DOHH2 (cell line): ENCODE results near the gene FAM76B.

ENCODE experiments used
- H3F3A ChIP-seq: fragments of 200-600 bp; sonication (generic), shearing (Covaris generic); 2 replicates; pipeline ENCODE4 v1.6.0; 2016; ENCODE audit warnings: antibody characterized with exemption, mild to moderate bottlenecking; ENCODE audit not compliant: control insufficient read depth, insufficient read depth
- H3K27ac ChIP-seq: fragments of 200-600 bp; sonication (generic); 2 replicates; pipeline ENCODE4 v1.5.1; 2014; ENCODE audit warnings: low read depth, mild to moderate bottlenecking, low read length, moderate library complexity
- H3K27me3 ChIP-seq: fragments of 200-600 bp; sonication (generic); 2 replicates; pipeline ENCODE4 v1.6.1; 2014; ENCODE audit warnings: mild to moderate bottlenecking, low read length, mixed read lengths; ENCODE audit not compliant: control insufficient read depth
- H3K36me3 ChIP-seq: fragments of 200-600 bp; sonication (generic); 2 replicates; pipeline ENCODE4 v1.6.1; 2014; ENCODE audit warnings: mild to moderate bottlenecking, low read length, moderate library complexity, mixed read lengths; ENCODE audit not compliant: control insufficient read depth
- H3K4me1 ChIP-seq: fragments of 200-600 bp; sonication (generic); 2 replicates; pipeline ENCODE4 v1.6.1; 2014; ENCODE audit warnings: mild to moderate bottlenecking, low read length, mixed read lengths; ENCODE audit not compliant: control insufficient read depth
- H3K4me2 ChIP-seq: fragments of 200-600 bp; sonication (generic); 2 replicates; pipeline ENCODE4 v1.6.0; 2014; ENCODE audit warnings: mild to moderate bottlenecking, low read length, moderate library complexity
- H3K4me3 ChIP-seq: fragments of 200-600 bp; sonication (generic); 2 replicates; pipeline ENCODE4 v1.5.1; 2014; ENCODE audit warnings: mild to moderate bottlenecking, low read length, mixed read lengths
- H3K79me2 ChIP-seq: fragments of 200-600 bp; sonication (generic); 2 replicates; pipeline ENCODE4 v1.6.1; 2014; ENCODE audit warnings: mild to moderate bottlenecking, low read length, mixed read lengths; ENCODE audit not compliant: control insufficient read depth
- H3K9me2 ChIP-seq: fragments of 200-600 bp; sonication (generic); replicated peaks from 2 replicates; pipeline ENCODE4 v1.6.1; 2014; ENCODE audit warnings: mild to moderate bottlenecking, low read length, mixed read lengths; ENCODE audit not compliant: control insufficient read depth
- H3K9me3 ChIP-seq: fragments of 200-600 bp; sonication (generic); 2 replicates; pipeline ENCODE4 v1.6.1; 2014; ENCODE audit warnings: antibody characterized with exemption, low read length, mixed read lengths; ENCODE audit not compliant: control insufficient read depth, insufficient read depth
- H4K20me1 ChIP-seq: fragments of 200-600 bp; sonication (generic); 2 replicates; pipeline ENCODE4 v1.6.0; 2014; ENCODE audit warnings: low read depth, mild to moderate bottlenecking, antibody characterized with exemption, low read length, moderate library complexity; ENCODE audit not compliant: control insufficient read depth, insufficient read depth
- EZH2phosphoT487 ChIP-seq: fragments of 200-600 bp; sonication (generic); IDR thresholded peaks from 2 replicates; pipeline ENCODE4 v1.6.1; 2017; ENCODE audit warnings: borderline replicate concordance, mild to moderate bottlenecking, antibody characterized with exemption, low read length, moderate library complexity, mixed read lengths
- TF ChIP-seq, protein P1 (sequence below): fragments of 200-600 bp; sonication (generic); IDR thresholded peaks from one replicate; pipeline ENCODE4 v1.5.1; 2014; ENCODE audit warnings: antibody characterized with exemption, mild to moderate bottlenecking, low read depth, low read length; ENCODE audit not compliant: poor library complexity, severe bottlenecking

The FAM76B gene

DNA sequence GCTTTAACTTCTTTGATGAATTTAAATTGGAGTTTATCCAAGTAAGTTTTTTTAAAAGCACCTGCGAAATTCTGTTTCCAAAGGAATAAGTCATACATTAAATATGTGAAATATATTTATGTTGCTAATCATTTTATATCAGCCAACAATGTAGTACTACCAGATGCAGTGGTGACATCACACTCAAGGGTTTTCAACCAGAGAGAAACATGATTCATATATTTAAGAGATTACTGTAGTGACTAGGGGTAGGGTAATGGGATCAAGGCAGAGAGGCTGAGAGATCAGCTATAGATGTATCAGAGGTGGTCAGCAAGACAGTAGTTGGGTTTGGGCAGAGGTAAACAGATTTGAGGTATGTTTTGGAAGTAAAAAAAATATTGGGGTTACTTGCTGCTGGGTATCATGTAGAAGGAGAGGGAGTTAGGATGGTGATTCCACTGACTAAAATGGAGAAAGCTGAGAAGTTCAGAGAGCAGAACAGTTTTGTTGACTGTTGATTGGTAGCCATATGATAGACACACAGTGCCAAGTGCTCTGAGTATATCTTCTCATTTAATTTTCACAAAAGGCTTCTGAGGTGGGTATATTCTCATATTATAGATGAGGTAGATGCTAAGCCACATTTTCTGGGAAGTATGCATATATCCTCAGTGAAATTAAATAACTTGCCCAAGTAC is 40.1 kb upstream of the FAM76B start:
- no peaks in the 10 kb centered on the region for H3K9me3 ChIP-seq
- peaks cover 3% of the 10 kb centered on the region; the same call in 1 of the 2 replicates for H3F3A ChIP-seq
- peaks cover 83% of the 10 kb centered on the region for H3K36me3 ChIP-seq
- no peaks in the 10 kb centered on the region for H3K79me2 ChIP-seq
- no peak overlapping the region for H3K4me2 ChIP-seq
- no peaks in the 10 kb centered on the region for H3K4me1 ChIP-seq
- H3K4me3 ChIP-seq: no peak overlapping the region
- no peaks in the 10 kb centered on the region for H3K9me2 ChIP-seq
- no peak overlapping the region for H3K27ac ChIP-seq
- no peaks in the 10 kb centered on the region for H4K20me1 ChIP-seq
- TF ChIP-seq, protein P1, sequence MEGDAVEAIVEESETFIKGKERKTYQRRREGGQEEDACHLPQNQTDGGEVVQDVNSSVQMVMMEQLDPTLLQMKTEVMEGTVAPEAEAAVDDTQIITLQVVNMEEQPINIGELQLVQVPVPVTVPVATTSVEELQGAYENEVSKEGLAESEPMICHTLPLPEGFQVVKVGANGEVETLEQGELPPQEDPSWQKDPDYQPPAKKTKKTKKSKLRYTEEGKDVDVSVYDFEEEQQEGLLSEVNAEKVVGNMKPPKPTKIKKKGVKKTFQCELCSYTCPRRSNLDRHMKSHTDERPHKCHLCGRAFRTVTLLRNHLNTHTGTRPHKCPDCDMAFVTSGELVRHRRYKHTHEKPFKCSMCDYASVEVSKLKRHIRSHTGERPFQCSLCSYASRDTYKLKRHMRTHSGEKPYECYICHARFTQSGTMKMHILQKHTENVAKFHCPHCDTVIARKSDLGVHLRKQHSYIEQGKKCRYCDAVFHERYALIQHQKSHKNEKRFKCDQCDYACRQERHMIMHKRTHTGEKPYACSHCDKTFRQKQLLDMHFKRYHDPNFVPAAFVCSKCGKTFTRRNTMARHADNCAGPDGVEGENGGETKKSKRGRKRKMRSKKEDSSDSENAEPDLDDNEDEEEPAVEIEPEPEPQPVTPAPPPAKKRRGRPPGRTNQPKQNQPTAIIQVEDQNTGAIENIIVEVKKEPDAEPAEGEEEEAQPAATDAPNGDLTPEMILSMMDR: no peak
- no peak for TF ChIP-seq EZH2phosphoT487
- H3K27me3 ChIP-seq: no peaks in the 10 kb centered on the region

DNA sequence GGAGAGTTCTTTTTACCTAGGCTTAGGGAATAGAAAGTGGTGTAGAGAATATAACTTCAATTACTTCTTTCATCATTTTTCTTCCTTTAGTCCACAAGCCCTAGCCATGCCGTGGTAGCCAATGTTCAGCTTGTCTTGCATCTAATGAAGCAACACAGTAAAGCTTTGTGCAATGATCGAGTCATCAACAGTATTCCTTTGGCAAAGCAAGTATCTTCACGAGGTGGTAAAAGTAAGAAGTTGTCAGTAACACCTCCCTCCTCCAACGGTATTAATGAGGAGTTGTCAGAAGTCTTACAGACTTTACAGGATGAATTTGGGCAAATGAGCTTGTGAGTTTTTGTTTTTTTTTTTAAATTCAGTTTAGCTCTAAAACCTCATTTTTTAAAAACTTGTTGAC is 38.1 kb upstream of the FAM76B start:
- H3K27me3 ChIP-seq: no peaks in the 10 kb centered on the region
- no peaks in the 10 kb centered on the region for H4K20me1 ChIP-seq
- H3K79me2 ChIP-seq: no peaks in the 10 kb centered on the region
- peaks cover 3% of the 10 kb centered on the region; the same call in 1 of the 2 replicates for H3F3A ChIP-seq
- H3K4me1 ChIP-seq: no peaks in the 10 kb centered on the region
- H3K36me3 ChIP-seq: peaks cover 78% of the 10 kb centered on the region
- no peak overlapping the region for H3K4me3 ChIP-seq
- no peak overlapping the region for H3K4me2 ChIP-seq
- TF ChIP-seq EZH2phosphoT487: no peak
- TF ChIP-seq, protein P1: no peak
- H3K9me2 ChIP-seq: no peaks in the 10 kb centered on the region
- no peak overlapping the region for H3K27ac ChIP-seq
- H3K9me3 ChIP-seq: no peaks in the 10 kb centered on the region

DNA sequence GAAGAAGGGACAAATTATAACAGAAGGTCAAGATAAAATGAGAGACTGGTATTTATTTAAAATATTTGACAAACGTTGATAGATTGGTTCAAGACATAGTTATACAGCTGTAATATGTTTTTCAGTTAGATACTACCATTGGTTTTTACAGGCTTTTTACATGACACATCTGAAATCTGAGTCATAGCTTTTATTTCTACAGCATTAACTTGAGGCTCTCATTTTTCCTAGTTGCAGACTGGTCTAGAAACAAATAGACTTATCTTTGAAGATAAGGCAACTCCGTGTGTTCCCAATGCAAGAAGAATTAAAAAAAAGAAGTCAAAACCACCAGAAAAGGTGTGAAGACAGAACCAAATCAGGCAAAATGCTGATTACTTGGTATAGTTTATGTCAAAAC is 32.1 kb upstream of the FAM76B start:
- Histone ChIP-seq H3K79me2 (no peaks in the 10 kb centered on the region), H3K27ac (no peak overlapping the region), H3K9me2 (no peaks in the 10 kb centered on the region), H3K4me1 (no peaks in the 10 kb centered on the region), H3K36me3 (peaks cover 73% of the 10 kb centered on the region), H3K9me3 (no peaks in the 10 kb centered on the region), H4K20me1 (no peaks in the 10 kb centered on the region), H3K27me3 (no peaks in the 10 kb centered on the region), H3K4me3 (no peak overlapping the region), H3K4me2 (no peak overlapping the region), H3F3A (no peaks in the 10 kb centered on the region; the same call in 1 of the 2 replicates)
- no peak for TF ChIP-seq EZH2phosphoT487
- TF ChIP-seq, protein P1: no peak
